Kidney epithelial cell (primary cell): ENCODE measurements around the gene HEPHL1. TPM values are rescaled to one million over a fixed set of nuclear protein-coding genes. Genes with fewer than 3 reads are reported as not detected.

Experiments used
- DNase-seq: peaks from one replicate; pipeline ENCODE4 v3.0.0-alpha.2; 2010; ENCODE audit warnings: low read depth
- H3K27me3 ChIP-seq: 2 replicates; pipeline ENCODE4 v1.6.0; 2011; ENCODE audit warnings: low read length; ENCODE audit not compliant: control insufficient read depth, insufficient read depth
- H3K36me3 ChIP-seq: 2 replicates; pipeline ENCODE4 v1.5.1; 2011; ENCODE audit warnings: low read length; ENCODE audit not compliant: control insufficient read depth, insufficient read depth
- H3K4me3 ChIP-seq: 2 replicates; pipeline ENCODE4 v1.5.1; 2011; ENCODE audit warnings: low read depth, mild to moderate bottlenecking, control low read depth, low read length
- total RNA-seq: library from RNA; depleted of rRNA; stranded (reverse); fragments of >200 nt; gene quantifications from 2 replicates; pipeline ENCODE4 v1.2.3, GENCODE V29; 2015
- TF ChIP-seq, protein P1 (sequence below): IDR thresholded peaks from 2 replicates; pipeline ENCODE4 v1.5.1; 2011; ENCODE audit warnings: mild to moderate bottlenecking, moderate library complexity, low read length, control low read depth, inconsistent platforms; ENCODE audit not compliant: insufficient read depth, poor library complexity, severe bottlenecking

HEPHL1 gene
- total RNA-seq, 1 donor from 2014 or later = not detected

- H3K27me3 ChIP-seq = no peaks in the 10 kb centered on the region
- DNase-seq = no peak
- no peak overlapping the region for H3K4me3 ChIP-seq
- TF ChIP-seq, protein P1, sequence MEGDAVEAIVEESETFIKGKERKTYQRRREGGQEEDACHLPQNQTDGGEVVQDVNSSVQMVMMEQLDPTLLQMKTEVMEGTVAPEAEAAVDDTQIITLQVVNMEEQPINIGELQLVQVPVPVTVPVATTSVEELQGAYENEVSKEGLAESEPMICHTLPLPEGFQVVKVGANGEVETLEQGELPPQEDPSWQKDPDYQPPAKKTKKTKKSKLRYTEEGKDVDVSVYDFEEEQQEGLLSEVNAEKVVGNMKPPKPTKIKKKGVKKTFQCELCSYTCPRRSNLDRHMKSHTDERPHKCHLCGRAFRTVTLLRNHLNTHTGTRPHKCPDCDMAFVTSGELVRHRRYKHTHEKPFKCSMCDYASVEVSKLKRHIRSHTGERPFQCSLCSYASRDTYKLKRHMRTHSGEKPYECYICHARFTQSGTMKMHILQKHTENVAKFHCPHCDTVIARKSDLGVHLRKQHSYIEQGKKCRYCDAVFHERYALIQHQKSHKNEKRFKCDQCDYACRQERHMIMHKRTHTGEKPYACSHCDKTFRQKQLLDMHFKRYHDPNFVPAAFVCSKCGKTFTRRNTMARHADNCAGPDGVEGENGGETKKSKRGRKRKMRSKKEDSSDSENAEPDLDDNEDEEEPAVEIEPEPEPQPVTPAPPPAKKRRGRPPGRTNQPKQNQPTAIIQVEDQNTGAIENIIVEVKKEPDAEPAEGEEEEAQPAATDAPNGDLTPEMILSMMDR = no peak
- no peaks in the 10 kb centered on the region for H3K36me3 ChIP-seq
Measured at GRCh38 chr11:94133752-94134151, 112.6 kb downstream of the HEPHL1 start.

DNA sequence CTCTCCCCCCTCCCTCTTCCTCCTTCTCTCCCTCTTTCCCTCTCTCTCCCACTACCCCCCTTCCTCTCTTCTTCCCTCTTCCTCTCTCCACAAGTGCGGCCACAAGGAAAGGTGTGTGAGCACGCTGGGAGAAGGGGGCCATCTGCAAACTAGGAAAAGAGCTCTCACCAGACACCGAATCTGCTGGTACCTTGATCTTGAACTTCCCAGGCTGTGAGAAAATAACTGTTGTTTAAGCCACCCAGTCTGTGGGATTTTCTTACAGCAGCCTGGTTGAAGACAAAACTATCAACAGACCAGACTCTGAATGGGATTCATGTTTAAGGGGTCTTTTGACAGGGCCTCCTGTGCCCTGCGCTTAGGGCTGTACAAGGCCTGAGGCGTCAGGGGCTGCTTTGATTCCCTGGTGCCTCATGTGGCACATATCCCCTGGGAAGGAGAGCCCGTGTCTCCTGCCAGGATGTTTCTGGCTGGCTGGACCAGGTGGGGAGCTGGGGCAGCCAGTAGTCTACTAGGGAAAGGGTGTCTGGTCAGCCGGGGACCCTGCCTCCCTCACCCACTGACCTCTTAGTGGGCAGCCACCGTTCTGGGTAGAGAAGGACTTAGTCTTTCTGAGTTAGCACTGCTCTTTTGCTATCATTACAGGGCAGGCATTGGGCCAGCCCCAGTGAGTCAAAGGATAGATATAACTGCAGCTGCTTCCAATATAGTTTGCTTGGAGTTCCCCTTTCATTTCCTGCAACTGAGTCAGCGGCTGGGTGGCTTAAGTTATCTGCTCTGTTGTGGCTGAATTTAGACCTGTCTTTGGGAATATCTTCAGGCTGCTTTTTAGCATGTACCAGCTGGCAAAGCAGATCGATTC lies 113.7 kb downstream of the HEPHL1 start:
- no peaks in the 10 kb centered on the region for H3K27me3 ChIP-seq
- no peaks in the 10 kb centered on the region for H3K36me3 ChIP-seq
- peak; percentile 70 for DNase-seq
- H3K4me3 ChIP-seq = no peak overlapping the region
- TF ChIP-seq, protein P1 = no peak

DNA sequence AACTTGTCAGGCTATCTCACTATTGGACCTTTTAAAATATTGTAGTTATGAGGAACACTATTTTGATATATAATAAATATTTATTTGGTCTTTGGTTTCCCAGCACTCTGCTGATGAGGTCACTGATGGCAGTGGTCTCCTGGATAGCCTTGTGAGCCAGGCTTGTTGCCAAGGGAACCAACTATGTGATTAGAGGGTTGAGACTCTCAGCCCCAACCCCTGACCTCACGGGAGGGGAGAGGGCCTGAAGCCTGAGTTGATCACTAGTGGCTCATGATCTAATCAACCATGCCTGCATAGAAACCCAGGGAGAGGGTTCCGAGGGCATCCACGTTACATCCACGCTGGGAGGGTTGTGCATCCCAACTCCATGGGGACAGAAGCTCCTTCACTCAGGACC lies 118.3 kb downstream of the HEPHL1 start:
- TF ChIP-seq, protein P1 = no peak
- Histone ChIP-seq H3K4me3 (no peak overlapping the region), H3K27me3 (no peaks in the 10 kb centered on the region), H3K36me3 (no peaks in the 10 kb centered on the region)
- no peak for DNase-seq

DNA sequence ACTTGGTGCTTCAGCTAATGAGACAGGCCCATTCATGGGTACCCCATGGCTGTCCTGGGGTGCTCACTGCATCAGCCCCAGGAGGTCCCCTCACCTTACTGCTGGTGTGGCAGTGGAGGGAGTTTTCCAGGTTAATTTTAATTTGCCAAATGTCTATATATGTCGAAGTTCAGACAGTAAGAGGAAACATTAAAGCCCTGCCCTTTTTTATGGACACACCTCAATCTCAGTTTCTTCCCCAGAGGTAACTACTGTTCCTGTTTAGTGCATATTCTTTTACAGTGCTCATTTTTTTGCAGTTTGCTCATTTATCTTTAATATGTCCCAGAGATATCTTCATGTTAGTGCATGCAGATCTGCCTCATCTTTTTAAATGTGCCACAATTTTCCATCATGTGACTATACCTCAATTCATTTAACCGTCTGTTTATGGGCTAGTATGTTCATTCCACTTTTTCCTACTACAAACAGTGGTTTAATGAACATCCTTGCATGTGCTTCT lies 119.1 kb downstream of the HEPHL1 start:
- Histone ChIP-seq H3K4me3 (no peak overlapping the region), H3K27me3 (no peaks in the 10 kb centered on the region), H3K36me3 (no peaks in the 10 kb centered on the region)
- TF ChIP-seq, protein P1 = no peak
- DNase-seq = no peak

- no peak for DNase-seq
- H3K4me3 ChIP-seq = no peak overlapping the region
- TF ChIP-seq, protein P1 = no peak
- H3K36me3 ChIP-seq = no peaks in the 10 kb centered on the region
- no peaks in the 10 kb centered on the region for H3K27me3 ChIP-seq
Measured at GRCh38 chr11:94141511-94142307, 120.6 kb downstream of the HEPHL1 start.
